GM19372 (cell line): ENCODE measurements around the gene FAM20C.

Experiments used
- ATAC-seq: cut with Tn5 transposase; IDR thresholded peaks from one replicate; pipeline ENCODE4 v1.9.1; 2021; ENCODE audit warnings: mild to moderate bottlenecking, low read depth, moderate library complexity; ENCODE audit not compliant: unreplicated experiment

The FAM20C gene

GRCh38 chr7:265192-265997 is 73.0 kb downstream of the FAM20C start:
- no peak for ATAC-seq

GRCh38 chr7:265998-266850 is 73.9 kb downstream of the FAM20C start:
- no peak for ATAC-seq

GRCh38 chr7:266851-267840 is 74.8 kb downstream of the FAM20C start:
- ATAC-seq, result no peak

GRCh38 chr7:268991-269390 is 76.6 kb downstream of the FAM20C start:
- no peak for ATAC-seq

- no peak for ATAC-seq
Observed at GRCh38 chr7:269721-270120, 77.3 kb downstream of the FAM20C start.

- no peak for ATAC-seq
Observed at GRCh38 chr7:270351-270983, 78.1 kb downstream of the FAM20C start.

GRCh38 chr7:271266-272107 is 79.1 kb downstream of the FAM20C start:
- ATAC-seq, result no peak

- no peak for ATAC-seq
Observed at GRCh38 chr7:272108-272615, 79.8 kb downstream of the FAM20C start.

GRCh38 chr7:272631-273030 is 80.3 kb downstream of the FAM20C start:
- no peak for ATAC-seq

GRCh38 chr7:273327-273726 is 81.0 kb downstream of the FAM20C start:
- no peak for ATAC-seq

GRCh38 chr7:274266-274665 is 81.9 kb downstream of the FAM20C start:
- ATAC-seq, result no peak

GRCh38 chr7:276230-276835 is 84.0 kb downstream of the FAM20C start:
- no peak for ATAC-seq

GRCh38 chr7:277228-277627 is 84.9 kb downstream of the FAM20C start:
- ATAC-seq, result no peak

- no peak for ATAC-seq
Observed at GRCh38 chr7:278081-278480, 85.7 kb downstream of the FAM20C start.

- ATAC-seq, result no peak
Observed at GRCh38 chr7:279821-280220, 87.5 kb downstream of the FAM20C start.

- ATAC-seq, result no peak
Observed at GRCh38 chr7:280461-280860, 88.1 kb downstream of the FAM20C start.

GRCh38 chr7:281637-282036 is 89.3 kb downstream of the FAM20C start:
- ATAC-seq, result no peak

- ATAC-seq, result no peak
Observed at GRCh38 chr7:282621-283020, 90.2 kb downstream of the FAM20C start.
